Measurements from ENCODE around the gene SCLT1. TPM values are rescaled to one million over a fixed set of nuclear protein-coding genes. Genes with fewer than 3 reads are reported as not detected.

Gene SCLT1
- total and polyA plus RNA-seq, 2 of the 8 experiments (the other 6 are each of a cell fraction or from before 2014, with no cell fraction given), result 4.8 to 13.1 TPM

GRCh38 chr4:128974136-128974581, 119.2 kb downstream of the SCLT1 start:
- no peak overlapping the region for H3K4ac ChIP-seq (replicated peaks; ENCODE audit: insufficient read length, low read depth, low read length)
- CTCF ChIA-PET (ENCODE audit: partially characterized antibody), result no interaction called here
- H3K27me3 ChIP-seq (replicated peaks in 1 of 4; ENCODE audit: control insufficient read depth in 3 of 4, extremely low read depth in 1 of 4, insufficient read depth in 3 of 4, low read length in 3 of 4), result peaks cover 0 to 1% (median 0%) of the 10 kb centered on the region in 4 experiments; a peak in 1 of 7 replicates
- no peak overlapping the region for H2BK15ac ChIP-seq (ENCODE audit: low read length)
- H3K23me2 ChIP-seq (ENCODE audit: low read depth, low read length), result no peaks in the 10 kb centered on the region
- FAIRE-seq (no peak), DNase-seq (ENCODE audit: low read depth in 1 of 2, low spot score in 2 of 2) (no peak)
- H3K4me2 ChIP-seq (ENCODE audit: insufficient read depth in 1 of 2, low read depth in 2 of 2, low read length in 2 of 2), result no peak overlapping the region
- no peak overlapping the region for H2BK12ac ChIP-seq (ENCODE audit: low read depth, low read length)
- 81% methylated on average over 2 of the region's 2 CpGs; no CpG with 5 or more reads in 1 of the 2 experiments for WGBS, 2 experiments (ENCODE audit: extremely low coverage in 1 of 2, insufficient coverage in 1 of 2, insufficient read length in 1 of 2, insufficient replicate concordance in 2 of 2, low coverage in 1 of 2, low lambda C conversion rate in 2 of 2, missing lambda C conversion rate in 1 of 2)
- H3K18ac ChIP-seq (ENCODE audit: extremely low read depth, low read length), result no peak overlapping the region
- no peak overlapping the region for H3K27ac ChIP-seq (ENCODE audit: low read depth, low read length)
- H3K9ac ChIP-seq (replicated peaks in 1 of 4; ENCODE audit: extremely low read depth in 1 of 4, low read depth in 3 of 4, low read length in 3 of 4), result no peak overlapping the region
- no peak overlapping the region for H4K8ac ChIP-seq (ENCODE audit: extremely low read depth, insufficient read depth, low read length)
- H2BK5ac ChIP-seq (ENCODE audit: low read depth, low read length), result no peak overlapping the region
- H2AK5ac ChIP-seq (ENCODE audit: low read depth, low read length), result no peak overlapping the region
- peaks cover 0 to 1% of the 10 kb centered on the region in 2 experiments for H4K20me1 ChIP-seq (replicated peaks in 1 of 2; ENCODE audit: control insufficient read depth in 1 of 2, insufficient read depth in 2 of 2, low read length in 2 of 2)
- no peak overlapping the region for H2BK20ac ChIP-seq (ENCODE audit: low read length)
- H3K23ac ChIP-seq (ENCODE audit: insufficient read length), result no peak overlapping the region
- no peaks in the 10 kb centered on the region for H3K79me2 ChIP-seq (ENCODE audit: control insufficient read depth in 1 of 2, insufficient read depth in 2 of 2, low read length in 2 of 2)
- no peak for TF ChIP-seq CHD2 (IDR thresholded peaks at IDR 0.05; ENCODE audit: low read length)
- no peak for TF ChIP-seq RBBP5 (IDR thresholded peaks at IDR 0.05; ENCODE audit: borderline replicate concordance, low read depth, low read length)
- no peak overlapping the region for H2BK120ac ChIP-seq (replicated peaks; ENCODE audit: low read depth, low read length)
- no peak overlapping the region for H3K4me3 ChIP-seq (ENCODE audit: extremely low read depth in 1 of 4, insufficient read depth in 2 of 4, low read depth in 3 of 4, low read length in 4 of 4)
- H4K5ac ChIP-seq (ENCODE audit: insufficient read length, low read depth, low read length), result no peak overlapping the region
- no peak overlapping the region for H2AFZ ChIP-seq (ENCODE audit: low read length)
- H3K9me3 ChIP-seq (ENCODE audit: insufficient read depth in 2 of 2, low read depth in 1 of 2, low read length in 1 of 2), result no peaks in the 10 kb centered on the region
- no peaks in the 10 kb centered on the region for H3K4me1 ChIP-seq (replicated peaks in 1 of 4; ENCODE audit: control insufficient read depth in 3 of 4, insufficient read depth in 4 of 4, low read length in 3 of 4)
- POLR2A ChIA-PET (ENCODE audit: partially characterized antibody), result interaction anchor here (0.6 kb wide), 1 partner anchor 34 kb away, joined by 4 read pairs; no protein-coding TSS in a partner anchor
- no peak overlapping the region for H3K56ac ChIP-seq (replicated peaks; ENCODE audit: insufficient read length, low read depth, low read length)
- H3K36me3 ChIP-seq (ENCODE audit: control insufficient read depth in 2 of 4, insufficient read depth in 4 of 4, low read length in 3 of 4), result no peaks in the 10 kb centered on the region; a peak in 1 of 8 replicates
- no peak overlapping the region for H3K14ac ChIP-seq (ENCODE audit: insufficient read length)
- no peak overlapping the region for H4K91ac ChIP-seq (replicated peaks; ENCODE audit: insufficient read length, low read length)
- H3K79me1 ChIP-seq (ENCODE audit: low read depth, low read length), result no peaks in the 10 kb centered on the region

All from H1 (cell line).